SU-DHL-6 (cell line): ENCODE results near the gene PITPNC1.

Source experiments
- EZH2phosphoT487 ChIP-seq: fragments of 200-600 bp; sonication (generic), shearing (Covaris generic); conservative IDR thresholded peaks from 2 replicates; pipeline ENCODE4 v1.6.1; 2018; ENCODE audit warnings: mild to moderate bottlenecking, antibody characterized with exemption, low read length, moderate library complexity, mixed read lengths
- TF ChIP-seq, protein P1 (sequence below): fragments of 200-600 bp; sonication (generic); IDR thresholded peaks from one replicate; pipeline ENCODE4 v1.5.1; 2017; ENCODE audit warnings: antibody characterized with exemption, mild to moderate bottlenecking, low read length, moderate library complexity; ENCODE audit not compliant: insufficient read depth, poor library complexity, severe bottlenecking

DNA sequence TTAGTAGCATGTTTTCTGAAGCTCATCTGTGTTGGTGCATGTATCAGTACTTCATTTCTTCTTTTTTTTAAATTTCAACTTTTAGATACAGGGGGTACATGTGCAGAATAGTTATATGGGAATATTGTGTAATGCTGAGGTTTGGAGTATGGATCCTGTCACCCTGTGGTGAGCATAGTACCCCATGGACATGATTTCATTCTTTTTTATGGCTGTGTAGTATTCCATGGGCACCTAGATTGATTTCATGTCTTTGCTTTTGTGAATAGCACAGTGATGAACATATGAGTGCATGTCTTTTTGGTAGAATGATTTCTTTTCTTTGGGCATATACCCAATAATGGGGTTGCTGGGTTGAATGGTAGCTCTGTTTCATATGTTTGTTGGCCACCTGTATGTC is 285.6 kb downstream of the PITPNC1 start:
- TF ChIP-seq, protein P1, sequence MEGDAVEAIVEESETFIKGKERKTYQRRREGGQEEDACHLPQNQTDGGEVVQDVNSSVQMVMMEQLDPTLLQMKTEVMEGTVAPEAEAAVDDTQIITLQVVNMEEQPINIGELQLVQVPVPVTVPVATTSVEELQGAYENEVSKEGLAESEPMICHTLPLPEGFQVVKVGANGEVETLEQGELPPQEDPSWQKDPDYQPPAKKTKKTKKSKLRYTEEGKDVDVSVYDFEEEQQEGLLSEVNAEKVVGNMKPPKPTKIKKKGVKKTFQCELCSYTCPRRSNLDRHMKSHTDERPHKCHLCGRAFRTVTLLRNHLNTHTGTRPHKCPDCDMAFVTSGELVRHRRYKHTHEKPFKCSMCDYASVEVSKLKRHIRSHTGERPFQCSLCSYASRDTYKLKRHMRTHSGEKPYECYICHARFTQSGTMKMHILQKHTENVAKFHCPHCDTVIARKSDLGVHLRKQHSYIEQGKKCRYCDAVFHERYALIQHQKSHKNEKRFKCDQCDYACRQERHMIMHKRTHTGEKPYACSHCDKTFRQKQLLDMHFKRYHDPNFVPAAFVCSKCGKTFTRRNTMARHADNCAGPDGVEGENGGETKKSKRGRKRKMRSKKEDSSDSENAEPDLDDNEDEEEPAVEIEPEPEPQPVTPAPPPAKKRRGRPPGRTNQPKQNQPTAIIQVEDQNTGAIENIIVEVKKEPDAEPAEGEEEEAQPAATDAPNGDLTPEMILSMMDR: no peak
- no peak for TF ChIP-seq EZH2phosphoT487
